ENCODE measurements around the gene TMEM203.

DNA sequence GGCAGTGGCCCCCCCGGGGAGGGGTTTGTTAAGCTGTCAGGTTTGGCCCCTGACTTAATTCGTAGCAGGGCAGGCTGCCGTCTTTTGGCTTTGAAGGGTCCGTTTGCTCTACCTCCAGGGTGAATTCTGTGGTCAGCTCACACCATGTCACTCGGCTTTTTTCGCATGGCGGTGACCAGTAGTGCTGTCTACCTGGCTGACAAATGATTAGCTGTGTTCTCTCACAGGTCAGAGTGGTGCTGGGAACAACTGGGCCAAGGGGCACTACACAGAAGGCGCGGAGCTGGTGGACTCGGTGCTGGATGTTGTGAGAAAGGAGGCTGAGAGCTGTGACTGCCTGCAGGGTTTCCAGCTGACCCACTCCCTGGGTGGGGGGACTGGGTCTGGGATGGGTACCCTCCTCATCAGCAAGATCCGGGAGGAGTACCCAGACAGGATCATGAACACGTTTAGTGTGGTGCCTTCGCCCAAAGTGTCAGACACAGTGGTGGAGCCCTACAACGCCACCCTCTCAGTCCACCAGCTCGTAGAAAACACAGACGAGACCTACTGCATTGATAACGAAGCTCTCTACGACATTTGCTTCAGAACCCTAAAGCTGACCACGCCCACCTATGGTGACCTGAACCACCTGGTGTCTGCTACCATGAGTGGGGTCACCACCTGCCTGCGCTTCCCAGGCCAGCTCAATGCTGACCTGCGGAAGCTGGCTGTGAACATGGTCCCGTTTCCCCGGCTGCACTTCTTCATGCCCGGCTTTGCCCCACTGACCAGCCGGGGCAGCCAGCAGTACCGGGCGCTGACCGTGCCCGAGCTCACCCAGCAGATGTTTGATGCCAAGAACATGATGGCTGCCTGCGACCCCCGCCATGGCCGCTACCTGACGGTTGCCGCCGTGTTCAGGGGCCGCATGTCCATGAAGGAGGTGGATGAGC is 37.1 kb upstream of the TMEM203 start:
- TF ChIP-seq, protein P1, sequence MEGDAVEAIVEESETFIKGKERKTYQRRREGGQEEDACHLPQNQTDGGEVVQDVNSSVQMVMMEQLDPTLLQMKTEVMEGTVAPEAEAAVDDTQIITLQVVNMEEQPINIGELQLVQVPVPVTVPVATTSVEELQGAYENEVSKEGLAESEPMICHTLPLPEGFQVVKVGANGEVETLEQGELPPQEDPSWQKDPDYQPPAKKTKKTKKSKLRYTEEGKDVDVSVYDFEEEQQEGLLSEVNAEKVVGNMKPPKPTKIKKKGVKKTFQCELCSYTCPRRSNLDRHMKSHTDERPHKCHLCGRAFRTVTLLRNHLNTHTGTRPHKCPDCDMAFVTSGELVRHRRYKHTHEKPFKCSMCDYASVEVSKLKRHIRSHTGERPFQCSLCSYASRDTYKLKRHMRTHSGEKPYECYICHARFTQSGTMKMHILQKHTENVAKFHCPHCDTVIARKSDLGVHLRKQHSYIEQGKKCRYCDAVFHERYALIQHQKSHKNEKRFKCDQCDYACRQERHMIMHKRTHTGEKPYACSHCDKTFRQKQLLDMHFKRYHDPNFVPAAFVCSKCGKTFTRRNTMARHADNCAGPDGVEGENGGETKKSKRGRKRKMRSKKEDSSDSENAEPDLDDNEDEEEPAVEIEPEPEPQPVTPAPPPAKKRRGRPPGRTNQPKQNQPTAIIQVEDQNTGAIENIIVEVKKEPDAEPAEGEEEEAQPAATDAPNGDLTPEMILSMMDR (IDR thresholded peaks at IDR 0.05) = no peak
- no peak for TF ChIP-seq ZFX (IDR thresholded peaks at IDR 0.05; ENCODE audit: borderline replicate concordance)

All from 22Rv1 (cell line).